Stimulated activated CD4-positive, alpha-beta T cell treated with anti-CD3 and anti-CD28 coated beads, Interleukin-2, amount 100 ng/mL, for 24 hours (primary cell): ENCODE measurements around the gene GBX1.

Experiments
- DNase-seq, 2 donors: peaks; one replicate each; pipeline ENCODE4 v3.0.0-alpha.2; 2020

The GBX1 gene

DNA sequence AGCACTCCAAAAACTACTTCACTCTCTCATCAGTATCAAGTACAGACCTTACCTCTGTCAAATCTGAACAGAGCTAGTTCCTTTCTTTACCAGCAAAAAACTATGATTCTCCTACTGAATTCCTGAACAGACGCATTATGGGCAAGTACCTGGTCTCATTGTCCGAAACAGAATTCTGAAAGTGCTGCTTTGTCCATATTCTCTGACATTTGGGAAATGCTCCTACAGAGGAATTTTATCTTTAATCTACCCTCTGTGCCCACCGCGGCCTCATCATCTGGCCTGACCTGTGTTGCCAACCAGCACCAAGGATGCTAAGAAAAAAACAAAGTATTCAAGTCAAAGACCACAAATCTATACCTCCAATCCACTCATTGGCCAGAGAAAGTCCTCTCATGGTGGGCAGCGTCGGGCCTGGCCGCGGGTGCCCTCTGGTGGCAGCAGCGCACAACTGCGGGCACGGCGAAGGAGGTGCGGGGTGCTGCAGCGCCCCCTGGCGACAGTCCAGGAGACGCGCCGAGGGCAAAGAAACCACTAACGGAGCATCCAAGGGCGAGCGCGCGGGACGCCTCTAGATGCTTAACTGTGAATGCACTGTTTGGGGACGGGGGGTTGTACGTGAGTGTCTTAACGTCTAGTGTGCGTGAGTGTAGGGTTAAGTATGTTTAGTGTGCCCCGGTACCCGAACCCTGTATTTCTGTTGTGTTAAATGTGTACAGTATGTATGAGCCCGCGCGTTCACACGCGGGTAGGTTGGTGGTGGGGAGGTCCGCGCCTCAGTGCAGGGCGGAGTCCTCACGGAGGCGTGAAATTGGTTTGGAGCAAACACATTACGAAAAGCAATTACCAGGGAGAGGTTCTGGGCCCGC is 5.0 kb upstream of the GBX1 start:
- peak; percentile 84 for DNase-seq

DNA sequence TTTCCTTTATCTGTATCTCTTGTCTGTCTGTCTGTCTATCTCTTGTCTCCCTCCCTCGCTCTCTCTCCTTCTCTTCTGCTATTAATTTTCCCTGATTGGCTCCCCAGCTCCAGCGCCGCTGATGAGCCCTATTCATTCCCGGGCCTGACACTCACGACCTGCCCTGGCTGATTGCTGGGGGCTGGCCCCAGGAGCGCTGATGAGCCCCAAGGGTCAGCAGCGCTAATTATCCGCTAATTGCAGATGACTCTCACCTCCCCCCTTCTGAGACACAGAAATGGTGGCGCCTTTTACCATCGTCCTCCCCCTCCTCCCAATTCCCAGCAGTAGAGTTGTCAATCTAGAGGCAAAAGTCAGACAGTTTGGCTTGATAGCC is 1.3 kb upstream of the GBX1 start:
- no peak for DNase-seq

DNA sequence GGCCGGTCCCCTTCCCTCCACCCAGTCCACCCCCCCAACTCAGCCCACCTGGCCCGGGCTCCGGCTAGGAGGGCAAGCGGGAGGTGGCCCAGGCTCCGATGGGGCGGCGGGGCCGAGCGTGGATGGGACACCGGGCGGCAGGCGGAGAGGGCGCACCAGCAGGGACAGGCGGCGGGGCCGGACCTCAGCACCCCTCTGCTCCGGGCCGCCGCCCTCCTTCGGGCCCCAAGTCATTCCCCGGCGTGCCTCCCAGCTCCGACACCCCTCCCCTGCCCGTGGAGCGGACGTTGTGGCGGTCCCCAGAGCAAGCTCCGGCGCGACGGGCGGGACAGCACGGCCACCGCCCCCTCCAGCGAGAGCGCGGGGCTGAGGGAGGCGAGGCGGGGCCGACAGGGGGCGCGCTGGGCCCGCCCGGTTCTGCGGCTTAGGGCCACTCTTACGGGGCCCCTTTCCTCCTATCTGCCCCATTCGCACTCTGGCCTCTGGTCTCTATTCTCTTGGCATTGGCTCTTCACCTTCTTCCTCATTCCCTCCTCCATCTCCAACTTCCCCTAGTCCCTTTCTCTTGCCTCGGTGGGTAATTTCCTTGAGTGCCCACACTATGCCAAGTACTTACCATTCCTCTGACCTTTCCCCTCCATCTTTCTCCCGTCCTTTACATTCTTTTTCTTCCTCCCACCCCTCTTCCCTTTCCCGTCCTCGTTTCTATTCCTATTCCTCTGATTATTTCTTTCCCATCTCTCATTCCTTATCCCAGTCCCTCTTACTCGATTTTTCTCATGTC is 701 bp upstream of the GBX1 start:
- DNase-seq, result peak; percentile 67 to 74

DNA sequence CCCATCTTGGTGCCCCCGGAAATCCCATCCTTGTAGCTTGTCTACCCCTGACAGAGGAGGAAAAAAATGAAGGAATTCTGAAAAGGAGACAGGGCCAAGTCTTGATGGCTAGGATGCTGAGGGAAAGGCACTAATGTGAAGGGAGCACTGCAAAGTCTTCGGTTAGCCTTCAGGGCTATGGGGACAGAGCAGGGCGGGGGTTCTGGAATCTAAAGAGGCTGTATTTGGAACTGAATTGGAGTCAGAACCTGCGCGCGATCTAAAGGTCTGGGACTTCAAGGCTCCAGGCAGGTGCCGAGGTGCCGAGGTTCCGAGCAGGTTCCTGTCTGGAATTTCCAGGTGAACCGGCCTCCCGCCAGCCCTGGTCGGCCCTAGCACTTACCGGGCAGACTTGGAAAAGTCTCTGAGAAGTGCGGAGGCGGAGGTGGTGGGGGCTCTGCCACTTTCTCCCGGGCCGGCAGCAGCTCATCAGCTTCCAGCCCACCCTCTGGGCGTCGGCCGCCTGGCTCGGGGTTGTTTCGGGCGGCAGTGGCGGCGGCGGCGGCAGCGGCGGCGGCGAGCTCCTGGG is 781 bp downstream of the GBX1 start:
- DNase-seq, result no peak

DNA sequence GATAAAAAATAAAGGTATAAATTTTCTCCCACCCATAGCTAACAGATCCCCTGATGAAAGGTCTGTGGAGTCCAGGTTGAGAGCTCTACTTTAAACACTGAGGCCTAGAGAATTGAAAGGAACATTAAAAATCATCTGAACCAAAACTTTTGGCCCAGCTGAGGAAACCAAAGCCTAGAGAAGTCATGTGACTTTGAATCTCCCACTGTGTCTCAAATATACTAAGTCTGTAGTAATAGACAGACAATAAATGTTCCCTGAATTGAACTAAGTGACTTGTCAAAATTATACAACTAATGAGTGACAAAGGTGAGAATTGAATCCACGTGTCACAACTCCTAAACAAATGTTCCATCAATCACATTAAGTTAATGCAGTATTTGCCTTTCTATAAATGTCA is 5.7 kb downstream of the GBX1 start:
- no peak for DNase-seq

DNA sequence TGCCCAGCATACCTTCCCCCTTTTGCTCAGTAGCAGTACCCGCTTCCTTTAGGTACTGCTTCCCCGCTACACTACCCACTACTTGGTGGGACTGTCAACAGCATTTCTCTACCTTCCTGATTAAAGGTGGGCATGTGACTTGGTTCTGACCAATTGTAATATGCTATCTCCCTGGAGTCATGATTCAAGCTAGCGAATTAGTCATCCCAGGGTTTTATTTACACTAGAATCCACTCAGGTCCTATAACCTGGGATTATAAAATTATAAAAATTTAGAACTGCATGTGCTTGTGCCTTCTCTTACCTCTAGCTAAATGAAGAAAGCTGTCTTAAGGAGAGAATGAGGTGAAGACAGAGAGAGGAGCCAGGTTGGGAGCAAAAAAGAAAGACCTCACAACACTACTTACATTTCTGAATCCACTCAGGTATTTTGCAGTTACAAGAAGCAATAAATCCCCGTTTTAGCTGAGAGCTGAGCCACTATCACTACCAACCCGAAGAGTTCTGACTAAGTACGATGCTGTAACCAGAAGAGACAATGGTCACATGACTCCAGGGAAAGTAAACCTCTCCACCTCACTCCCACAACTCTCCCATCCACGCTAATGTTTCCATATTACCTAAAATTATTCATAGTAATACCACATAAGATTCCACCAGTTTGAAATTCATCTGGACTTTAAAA is 9.7 kb downstream of the GBX1 start:
- no peak for DNase-seq

DNA sequence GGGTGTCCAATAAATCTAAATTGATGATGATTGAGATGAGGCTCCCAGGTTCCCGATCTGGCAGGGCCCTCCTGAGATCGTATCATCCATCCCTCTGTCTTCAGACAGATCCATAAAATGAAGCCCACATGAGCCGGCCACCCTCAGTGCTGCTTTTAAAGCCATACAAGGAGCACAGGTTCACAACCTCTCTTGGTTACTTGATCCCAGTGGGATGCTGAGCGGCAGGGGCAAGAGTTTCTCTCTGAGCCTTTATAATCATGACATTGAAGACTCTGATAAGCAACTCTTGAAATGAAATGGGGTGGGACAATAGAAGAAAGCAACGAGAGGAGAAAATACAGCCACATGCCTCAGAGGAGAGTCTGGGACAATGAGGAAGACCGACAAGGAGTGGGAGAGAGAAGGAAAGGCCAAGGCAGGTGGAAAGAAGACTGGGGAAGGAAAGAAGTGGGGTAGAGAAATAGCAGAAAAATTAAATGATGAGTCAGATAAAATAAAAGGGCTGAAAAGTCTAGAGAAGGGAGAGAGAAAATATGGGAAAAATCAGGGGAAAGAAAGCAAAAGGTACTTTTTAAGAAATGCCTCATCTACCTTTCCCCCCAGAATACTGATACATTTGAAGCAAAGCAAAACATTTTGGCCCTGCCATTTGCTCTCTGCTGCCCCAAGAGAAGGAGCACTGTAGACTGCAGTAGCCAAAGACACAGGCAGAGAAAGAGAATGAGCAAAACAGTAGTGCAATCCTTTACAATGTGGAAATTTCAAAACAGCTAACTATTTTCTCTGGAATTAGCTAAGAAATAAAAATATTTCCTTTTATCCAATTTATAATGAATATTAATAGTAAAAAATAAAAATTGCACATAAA is 14.6 kb downstream of the GBX1 start:
- DNase-seq, result no peak

DNA sequence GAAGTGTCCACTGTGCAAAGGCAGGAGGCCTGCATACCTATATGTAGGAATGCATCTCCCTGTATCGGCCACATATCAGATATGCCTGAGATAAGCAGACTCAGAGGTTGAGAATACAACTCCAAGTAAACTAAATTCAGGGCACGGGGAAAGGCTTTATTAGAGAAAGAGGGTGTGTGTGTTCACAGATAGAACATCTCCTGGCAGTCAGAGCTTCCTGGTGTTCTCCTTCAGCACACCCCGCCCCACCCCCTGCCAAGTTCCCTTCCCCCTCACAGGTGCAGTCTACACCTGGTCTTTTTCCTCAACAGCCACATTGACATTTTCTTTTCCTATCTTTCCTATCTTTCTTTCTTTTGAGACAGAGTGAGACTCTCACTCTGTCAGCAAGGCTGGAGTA is 17.1 kb downstream of the GBX1 start:
- DNase-seq, result no peak

DNA sequence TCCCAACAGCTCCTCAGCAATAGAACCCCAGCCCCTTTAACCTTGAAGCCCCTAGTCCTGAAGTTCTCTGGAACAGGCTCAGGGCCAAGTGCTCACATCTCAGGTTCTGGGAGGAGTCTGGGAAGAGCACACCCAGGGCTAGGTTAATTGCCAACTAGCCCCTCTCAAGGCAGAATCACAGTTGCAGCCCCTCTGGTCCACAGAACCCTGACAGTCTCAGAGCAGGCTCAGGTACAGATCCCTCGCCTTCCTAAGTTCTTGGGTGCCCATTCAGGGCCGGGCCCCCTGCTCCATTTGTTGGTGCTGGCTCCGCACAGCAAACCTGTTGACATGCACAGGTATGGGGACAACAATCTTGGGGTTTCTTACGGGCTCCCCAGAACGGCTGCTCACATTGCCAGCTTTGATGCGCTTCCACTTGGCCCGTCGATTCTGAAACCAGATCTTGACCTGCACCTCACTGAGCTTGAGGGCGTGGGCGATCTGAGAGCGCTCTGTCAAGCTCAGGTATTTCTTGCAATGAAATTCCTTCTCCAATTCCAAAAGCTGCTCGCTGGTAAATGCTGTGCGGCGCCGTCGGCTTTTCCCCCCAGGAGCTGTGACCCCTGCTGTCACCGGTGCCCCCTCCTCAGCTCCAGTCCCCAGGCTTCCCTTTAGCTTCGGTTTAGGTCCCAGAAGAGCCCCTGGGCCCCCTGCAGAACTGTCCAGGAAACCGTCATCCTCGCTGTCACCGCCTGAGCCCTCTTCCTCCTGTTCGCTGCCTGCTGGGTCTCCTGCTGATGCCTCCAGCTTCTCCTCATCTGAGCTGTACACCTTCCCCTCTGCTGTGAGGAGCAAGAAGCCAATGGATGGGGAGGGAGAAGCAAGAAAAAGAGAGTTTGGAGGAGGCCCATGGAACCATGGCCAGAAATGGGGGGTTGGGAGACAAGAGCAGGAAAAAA is 18.9 kb downstream of the GBX1 start:
- no peak for DNase-seq

DNA sequence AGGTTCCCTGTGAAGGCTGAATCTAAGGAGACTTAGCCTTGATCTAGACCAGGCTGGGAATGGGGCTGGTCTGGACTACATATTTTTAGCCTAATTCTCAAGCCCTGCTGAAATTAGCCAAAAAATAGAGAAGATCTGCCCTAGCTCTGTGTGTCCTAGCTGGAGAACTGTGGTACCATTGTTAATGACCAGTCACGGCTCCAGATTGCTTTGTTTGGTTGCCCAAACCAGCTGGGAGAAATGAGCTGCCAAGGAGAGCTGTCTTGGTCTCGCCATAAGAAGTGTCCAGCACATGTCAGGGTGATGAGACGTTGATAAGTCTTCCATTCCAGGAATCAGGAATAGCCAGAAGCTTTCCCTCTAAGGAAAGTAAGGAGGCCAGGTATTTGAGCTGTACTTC is 20.7 kb downstream of the GBX1 start:
- DNase-seq, result no peak

DNA sequence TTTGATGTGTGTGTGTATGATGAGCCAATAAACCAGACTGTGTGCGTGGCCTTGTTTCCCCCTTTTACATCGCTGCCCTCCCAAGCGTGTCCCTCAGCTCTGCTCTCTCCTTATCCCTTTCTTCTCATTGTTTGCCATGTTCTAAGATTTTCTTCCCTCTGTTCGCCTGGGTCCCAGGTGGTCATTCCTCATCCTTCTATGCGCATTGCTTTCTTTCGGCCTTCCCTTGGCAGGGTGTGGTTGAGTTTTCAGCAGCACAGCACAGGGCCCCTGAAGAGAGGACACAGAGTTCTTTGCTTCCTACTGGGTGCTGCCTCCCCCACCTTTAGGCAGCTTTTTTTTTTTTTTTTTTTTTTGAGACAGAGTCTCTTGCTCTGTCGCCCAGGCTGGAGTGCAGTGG is 23.1 kb downstream of the GBX1 start:
- no peak for DNase-seq

DNA sequence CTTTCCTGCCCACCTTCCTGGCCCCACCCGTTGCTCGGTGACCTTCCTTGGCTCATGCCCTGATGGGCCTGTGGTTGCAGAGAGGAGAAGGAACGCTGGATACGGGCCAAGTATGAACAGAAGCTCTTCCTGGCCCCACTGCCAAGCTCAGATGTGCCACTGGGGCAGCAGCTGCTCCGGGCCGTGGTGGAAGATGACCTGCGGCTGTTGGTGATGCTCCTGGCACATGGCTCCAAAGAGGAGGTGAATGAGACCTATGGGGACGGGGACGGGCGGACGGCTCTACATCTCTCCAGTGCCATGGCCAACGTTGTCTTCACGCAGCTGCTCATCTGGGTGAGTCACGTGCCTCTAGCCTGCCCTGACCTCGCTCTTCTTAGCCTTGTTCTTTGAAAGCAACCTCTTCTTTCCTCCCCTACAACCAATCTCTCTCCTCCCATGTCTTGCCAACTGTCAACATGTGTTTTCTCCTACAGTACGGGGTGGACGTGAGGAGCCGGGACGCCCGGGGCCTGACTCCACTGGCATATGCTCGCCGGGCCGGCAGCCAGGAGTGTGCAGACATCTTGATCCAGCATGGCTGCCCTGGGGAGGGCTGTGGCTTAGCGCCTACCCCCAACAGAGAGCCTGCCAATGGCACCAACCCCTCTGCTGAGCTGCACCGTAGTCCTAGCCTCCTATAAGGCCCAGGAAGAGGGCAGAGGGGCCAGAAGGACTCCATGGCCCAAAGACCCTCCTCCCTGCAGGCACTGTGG is 24.1 kb downstream of the GBX1 start:
- DNase-seq, result no peak

DNA sequence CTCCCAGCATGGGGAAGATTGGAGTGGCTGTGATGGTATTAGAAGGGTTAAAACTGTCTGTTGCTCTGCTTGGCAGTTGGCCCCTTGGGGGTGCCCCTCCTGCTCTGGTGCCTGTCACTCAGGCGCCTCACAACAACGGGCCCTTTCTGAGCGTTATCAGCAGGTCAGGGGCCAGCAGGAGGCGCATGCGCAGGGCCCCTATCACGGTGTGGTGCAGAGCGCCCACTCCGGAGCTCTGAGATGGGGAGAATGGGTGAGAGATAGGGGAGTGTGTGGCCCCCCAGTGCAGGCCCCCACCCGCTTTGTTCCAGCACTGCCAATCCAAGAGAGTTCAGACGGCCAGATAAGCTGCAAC is 24.8 kb downstream of the GBX1 start:
- DNase-seq, result no peak

DNA sequence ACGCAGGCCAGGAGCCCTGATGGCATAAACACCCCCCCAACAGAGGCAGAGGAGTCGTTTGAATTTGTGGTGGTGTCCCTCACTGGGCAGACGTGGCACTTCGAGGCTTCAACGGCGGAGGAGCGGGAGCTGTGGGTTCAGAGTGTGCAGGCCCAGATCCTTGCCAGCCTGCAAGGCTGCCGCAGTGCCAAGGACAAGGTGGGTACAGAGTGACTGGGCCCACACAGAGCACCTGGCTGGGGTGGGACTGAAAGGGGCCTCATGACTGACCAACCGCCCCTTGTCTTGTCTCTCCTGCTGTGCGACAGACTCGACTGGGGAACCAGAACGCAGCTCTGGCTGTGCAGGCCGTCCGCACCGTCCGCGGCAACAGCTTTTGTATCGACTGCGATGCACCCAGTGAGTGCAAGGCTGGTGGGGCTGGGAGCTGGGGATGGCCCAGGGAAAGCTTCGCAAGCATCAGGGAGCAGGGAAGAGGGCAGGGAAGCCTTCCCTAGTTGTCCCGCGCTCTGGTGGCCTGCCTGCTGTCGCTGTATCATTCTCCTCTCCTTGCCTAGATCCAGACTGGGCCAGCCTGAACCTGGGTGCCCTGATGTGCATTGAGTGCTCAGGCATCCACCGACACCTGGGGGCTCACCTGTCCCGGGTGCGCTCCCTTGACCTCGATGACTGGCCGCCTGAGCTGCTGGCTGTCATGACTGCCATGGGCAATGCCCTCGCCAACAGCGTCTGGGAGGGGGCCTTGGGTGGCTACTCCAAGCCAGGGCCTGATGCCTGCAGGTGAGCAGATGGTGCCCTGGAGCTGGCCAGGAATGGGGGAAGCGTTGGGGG is 25.4 kb downstream of the GBX1 start:
- no peak for DNase-seq

DNA sequence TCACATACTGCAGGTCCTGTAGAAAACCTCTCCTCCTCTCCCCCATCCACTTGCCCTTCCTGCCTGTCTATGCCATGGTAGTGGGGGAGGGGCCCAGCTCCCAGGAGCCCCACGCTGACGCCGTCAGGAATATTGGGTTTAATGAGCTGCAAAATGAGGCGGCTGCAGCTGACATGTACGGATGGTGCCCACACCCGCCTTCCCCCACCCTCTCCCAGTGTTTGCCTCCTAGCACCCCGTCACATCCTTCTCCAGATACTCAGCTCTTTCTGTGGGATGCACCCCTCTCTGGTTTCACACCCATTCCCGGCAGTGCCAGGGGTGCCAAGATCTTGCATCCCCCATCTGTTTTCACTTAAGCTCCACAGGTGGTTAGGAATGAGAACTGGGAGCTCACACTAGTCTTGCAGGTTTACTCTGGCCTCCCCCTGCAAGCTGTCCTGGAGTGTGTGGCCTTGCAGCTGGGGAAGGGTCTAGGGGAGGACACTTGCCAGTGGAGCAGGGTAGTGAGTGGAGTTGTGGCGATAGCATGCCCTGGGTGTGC is 26.1 kb downstream of the GBX1 start:
- DNase-seq, result no peak

DNA sequence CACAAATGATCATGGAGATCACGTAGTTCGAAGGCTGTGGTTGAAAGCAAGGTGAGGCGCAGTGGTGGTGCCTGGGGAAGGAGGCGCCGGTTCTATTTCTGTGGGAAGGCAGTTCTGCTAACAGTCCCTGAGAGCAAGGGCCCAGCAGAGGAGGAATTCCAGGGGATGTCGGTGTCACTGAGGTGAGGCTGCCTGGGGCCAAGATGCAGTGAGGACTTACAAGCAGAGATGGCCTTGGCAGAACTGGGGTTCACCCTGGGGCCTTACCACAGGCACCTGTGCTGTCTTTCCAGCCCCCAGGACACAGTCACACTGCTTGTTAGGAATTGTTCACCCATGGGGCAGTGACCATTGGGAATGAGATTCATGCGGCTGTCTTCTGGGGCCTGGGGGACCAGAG is 26.7 kb downstream of the GBX1 start:
- DNase-seq, result no peak

DNA sequence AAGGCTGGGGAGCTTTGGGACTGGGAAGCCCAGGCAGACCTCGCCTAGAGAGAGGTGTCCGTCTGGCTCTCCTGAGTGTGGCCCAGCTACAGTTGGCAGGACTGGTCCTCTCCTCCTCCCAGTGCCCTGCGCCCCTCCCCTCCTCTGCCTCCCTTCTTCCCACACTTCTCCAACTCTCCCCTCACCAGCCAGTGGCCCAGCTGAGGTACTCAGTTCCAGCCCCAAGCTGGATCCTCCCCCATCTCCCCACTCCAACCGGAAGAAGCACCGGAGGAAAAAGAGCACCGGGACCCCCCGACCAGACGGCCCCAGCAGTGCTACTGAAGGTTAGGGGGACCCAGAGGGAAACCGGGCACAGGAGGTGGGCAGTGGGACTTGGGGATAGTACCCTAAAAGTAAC is 27.7 kb downstream of the GBX1 start:
- DNase-seq, result no peak

DNA sequence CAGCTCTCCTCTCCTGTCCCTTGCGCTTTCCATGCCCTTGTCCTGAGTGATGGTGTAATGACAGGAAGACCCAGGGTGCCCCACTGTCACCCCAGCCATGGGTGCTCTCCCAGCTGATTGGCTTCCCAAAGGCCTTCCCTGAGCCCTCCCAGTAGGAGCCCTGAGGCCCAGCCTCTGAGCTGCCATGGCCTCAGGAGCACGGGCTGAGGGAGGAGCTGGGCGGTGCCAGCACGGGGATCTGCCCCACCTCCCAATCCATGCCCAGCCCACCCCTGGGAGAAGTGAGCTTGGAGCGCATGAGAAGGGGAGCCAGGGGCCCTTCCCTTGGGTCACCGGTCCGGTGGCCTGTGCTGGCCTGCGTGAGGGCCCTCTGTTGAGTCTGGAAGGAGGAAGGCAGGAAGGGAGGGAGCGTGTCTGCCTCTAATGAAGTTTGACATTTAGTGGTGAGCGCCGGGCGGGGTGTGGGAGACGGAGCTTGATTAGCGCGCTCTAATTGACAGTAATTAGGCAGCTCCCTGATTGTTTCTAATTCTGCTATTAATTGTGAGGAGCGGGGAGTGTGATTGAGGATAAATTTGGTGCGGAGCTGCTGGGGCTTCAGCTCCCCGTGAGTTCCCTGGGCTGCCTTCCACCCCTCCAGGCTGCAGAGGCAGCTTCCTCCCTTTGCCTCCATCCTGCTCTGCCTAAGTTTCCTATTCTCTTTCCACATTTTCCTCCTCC is 28.3 kb downstream of the GBX1 start:
- no peak for DNase-seq
